ENCODE data around the gene PNPLA7. TPM values are rescaled to one million over a fixed set of nuclear protein-coding genes. Genes with fewer than 3 reads are reported as not detected.

The PNPLA7 gene
- total and polyA plus RNA-seq, 2 donors (not counting 1 experiment from before 2014, with no cell fraction given) = 18.7 to 29.9 TPM

- TF ChIP-seq CTCF (IDR thresholded peaks at IDR 0.05) (no peak), EZH2 (IDR thresholded peaks at IDR 0.05; ENCODE audit: borderline replicate concordance, insufficient read depth, low read depth, low read length, poor library complexity, severe bottlenecking) (no peak)
- Mint-ChIP-seq H3K9me3 (ENCODE audit: insufficient read depth) (no peaks in the 10 kb centered on the region), H3K27me3 (no peaks in the 10 kb centered on the region), H3K4me1 (peaks cover 9% of the 10 kb centered on the region), H3K4me3 (no peak overlapping the region), H3K27ac (no peak overlapping the region)
- Histone ChIP-seq H3K9me3 (ENCODE audit: control extremely low read depth in 1 of 3, control insufficient read depth in 2 of 3, insufficient read depth in 1 of 3, low read length in 2 of 3) (no peaks in the 10 kb centered on the region), H4K20me1 (ENCODE audit: control insufficient read depth, insufficient read depth, low read length, poor library complexity, severe bottlenecking) (peaks cover 5% of the 10 kb centered on the region), H3K79me2 (ENCODE audit: control insufficient read depth, insufficient read depth, low read length) (peaks cover 10% of the 10 kb centered on the region), H3K4me1 (ENCODE audit: control insufficient read depth in 2 of 2, insufficient read depth in 2 of 2, low read length in 2 of 2) (peaks cover 9 to 15% of the 10 kb centered on the region in 2 donors), H3K36me3 (replicated peaks in 1 of 2; ENCODE audit: control extremely low read depth in 1 of 2, control insufficient read depth in 1 of 2, extremely low read depth in 1 of 2, insufficient read depth in 2 of 2, low read length in 1 of 2) (no peaks in the 10 kb centered on the region), H2AFZ (ENCODE audit: insufficient read depth, low read depth, low read length, poor library complexity, severe bottlenecking) (no peak overlapping the region), H3K4me3 (ENCODE audit: control extremely low read depth in 1 of 5, extremely low read depth in 1 of 5, insufficient read depth in 1 of 5, low read depth in 2 of 5, low read length in 4 of 5) (no peak overlapping the region), H3K9ac (ENCODE audit: low read length) (no peak overlapping the region), H3K27ac (ENCODE audit: low read length in 2 of 2) (no peak overlapping the region), H3K27me3 (replicated peaks in 1 of 4; ENCODE audit: control extremely low read depth in 1 of 4, control insufficient read depth in 3 of 4, insufficient read depth in 4 of 4, low read length in 3 of 4) (no peaks in the 10 kb centered on the region), H3K4me2 (replicated peaks; ENCODE audit: low read depth, low read length, poor library complexity, severe bottlenecking) (no peak overlapping the region)
- ATAC-seq (ENCODE audit: low read depth) = no peak
- 97% methylated on average over 10 of the region's 12 CpGs for WGBS (ENCODE audit: insufficient coverage)
- intact Hi-C loops (cut with micrococcal nuclease) = no loop called here
- DNase-seq = no peak
- POLR2A ChIA-PET = no interaction called here
- CTCF ChIA-PET = no interaction called here
Measured at GRCh38 chr9:137593176-137593575, 43.0 kb upstream of the PNPLA7 start.

- H3K9me3 ChIP-seq (ENCODE audit: control extremely low read depth in 1 of 3, control insufficient read depth in 2 of 3, insufficient read depth in 1 of 3, low read length in 2 of 3) = no peaks in the 10 kb centered on the region
- H3K27me3 ChIP-seq (replicated peaks in 1 of 4; ENCODE audit: control extremely low read depth in 1 of 4, control insufficient read depth in 3 of 4, insufficient read depth in 4 of 4, low read length in 3 of 4) = no peaks in the 10 kb centered on the region
- H3K4me1 ChIP-seq (ENCODE audit: control insufficient read depth in 2 of 2, insufficient read depth in 2 of 2, low read length in 2 of 2) = peaks cover 9 to 15% of the 10 kb centered on the region in 2 donors
- H3K9me3 Mint-ChIP-seq (ENCODE audit: insufficient read depth) = no peaks in the 10 kb centered on the region
- intact Hi-C loops (cut with micrococcal nuclease) = no loop called here
- H3K9ac ChIP-seq (ENCODE audit: low read length) = no peak overlapping the region
- TF ChIP-seq CTCF (IDR thresholded peaks at IDR 0.05) = no peak
- TF ChIP-seq EZH2 (IDR thresholded peaks at IDR 0.05; ENCODE audit: borderline replicate concordance, insufficient read depth, low read depth, low read length, poor library complexity, severe bottlenecking) = no peak
- WGBS (ENCODE audit: insufficient coverage) = 86% methylated on average over 6 of the region's 7 CpGs
- H3K27ac Mint-ChIP-seq = no peak overlapping the region
- POLR2A ChIA-PET = no interaction called here
- no peak overlapping the region for H2AFZ ChIP-seq (ENCODE audit: insufficient read depth, low read depth, low read length, poor library complexity, severe bottlenecking)
- CTCF ChIA-PET = no interaction called here
- DNase-seq (no peak), ATAC-seq (ENCODE audit: low read depth) (no peak)
- no peak overlapping the region for H3K4me2 ChIP-seq (replicated peaks; ENCODE audit: low read depth, low read length, poor library complexity, severe bottlenecking)
- no peak overlapping the region for H3K4me3 ChIP-seq (ENCODE audit: control extremely low read depth in 1 of 5, extremely low read depth in 1 of 5, insufficient read depth in 1 of 5, low read depth in 2 of 5, low read length in 4 of 5)
- H3K4me1 Mint-ChIP-seq = peaks cover 12% of the 10 kb centered on the region
- no peaks in the 10 kb centered on the region for H3K27me3 Mint-ChIP-seq
- no peak overlapping the region for H3K4me3 Mint-ChIP-seq
- H4K20me1 ChIP-seq (ENCODE audit: control insufficient read depth, insufficient read depth, low read length, poor library complexity, severe bottlenecking) = peaks cover 5% of the 10 kb centered on the region
- peaks cover 13% of the 10 kb centered on the region for H3K79me2 ChIP-seq (ENCODE audit: control insufficient read depth, insufficient read depth, low read length)
- no peak overlapping the region for H3K27ac ChIP-seq (ENCODE audit: low read length in 2 of 2)
- H3K36me3 ChIP-seq (replicated peaks in 1 of 2; ENCODE audit: control extremely low read depth in 1 of 2, control insufficient read depth in 1 of 2, extremely low read depth in 1 of 2, insufficient read depth in 2 of 2, low read length in 1 of 2) = peaks cover 0 to 2% of the 10 kb centered on the region in 2 experiments
Measured at GRCh38 chr9:137592767-137593166, 42.6 kb upstream of the PNPLA7 start.

All from B cell (primary cell).